Measurements from ENCODE around the gene LRRC2. TPM values are rescaled to one million over a fixed set of nuclear protein-coding genes. Genes with fewer than 3 reads are reported as not detected.
"Not testable (repeated sequence)": the region's sequence is repeated elsewhere in the genome, so short reads cannot be mapped to it uniquely, and the experiment has no call there.

Gene LRRC2
- total RNA-seq, 1 donor, result 7.9 TPM

- no peak overlapping the region for H3K4me3 ChIP-seq (ENCODE audit: low read depth, low read length)
- DNase-seq (ENCODE audit: low read depth), result no peak
- TF ChIP-seq CTCF (IDR thresholded peaks at IDR 0.05; ENCODE audit: insufficient read depth, low read length), result no peak
Measured at GRCh38 chr3:46593979-46594378, 27.9 kb upstream of the LRRC2 start.

GRCh38 chr3:46593274-46593862, 27.3 kb upstream of the LRRC2 start:
- TF ChIP-seq CTCF (IDR thresholded peaks at IDR 0.05; ENCODE audit: insufficient read depth, low read length), result no peak
- DNase-seq (ENCODE audit: low read depth), result no peak
- H3K4me3 ChIP-seq (ENCODE audit: low read depth, low read length), result no peak overlapping the region

GRCh38 chr3:46587268-46587667, 21.2 kb upstream of the LRRC2 start:
- not testable (repeated sequence) for H3K4me3 ChIP-seq (ENCODE audit: low read depth, low read length); DNase-seq (ENCODE audit: low read depth)

DNA sequence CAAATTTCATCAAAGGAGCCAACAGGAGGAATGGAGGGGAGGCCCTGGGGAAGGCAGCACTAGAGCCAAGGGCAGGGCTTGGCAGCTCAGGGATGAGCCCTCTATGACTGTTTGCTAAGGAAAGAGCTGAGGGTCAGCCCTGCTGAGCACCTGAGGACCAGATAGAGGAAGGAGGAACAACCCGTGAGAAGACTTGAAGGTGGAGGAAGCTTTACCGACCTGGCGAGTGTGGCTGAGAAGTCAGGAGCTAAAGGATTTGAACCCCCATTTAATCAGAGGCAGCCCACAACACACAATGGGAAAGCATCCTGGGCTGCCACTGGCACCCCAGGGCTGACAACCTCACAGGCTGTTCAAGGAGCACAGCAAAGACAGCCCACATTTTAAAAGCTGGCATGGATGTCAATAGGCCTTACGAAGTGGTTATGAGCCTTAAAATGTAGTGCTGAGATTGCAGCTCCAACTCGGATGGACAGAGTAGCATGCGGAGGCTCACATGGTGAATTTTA, 20.7 kb upstream of the LRRC2 start:
- H3K4me3 ChIP-seq (ENCODE audit: low read depth, low read length), result no peak overlapping the region
- TF ChIP-seq CTCF (IDR thresholded peaks at IDR 0.05; ENCODE audit: insufficient read depth, low read length), result no peak
- DNase-seq (ENCODE audit: low read depth), result no peak

DNA sequence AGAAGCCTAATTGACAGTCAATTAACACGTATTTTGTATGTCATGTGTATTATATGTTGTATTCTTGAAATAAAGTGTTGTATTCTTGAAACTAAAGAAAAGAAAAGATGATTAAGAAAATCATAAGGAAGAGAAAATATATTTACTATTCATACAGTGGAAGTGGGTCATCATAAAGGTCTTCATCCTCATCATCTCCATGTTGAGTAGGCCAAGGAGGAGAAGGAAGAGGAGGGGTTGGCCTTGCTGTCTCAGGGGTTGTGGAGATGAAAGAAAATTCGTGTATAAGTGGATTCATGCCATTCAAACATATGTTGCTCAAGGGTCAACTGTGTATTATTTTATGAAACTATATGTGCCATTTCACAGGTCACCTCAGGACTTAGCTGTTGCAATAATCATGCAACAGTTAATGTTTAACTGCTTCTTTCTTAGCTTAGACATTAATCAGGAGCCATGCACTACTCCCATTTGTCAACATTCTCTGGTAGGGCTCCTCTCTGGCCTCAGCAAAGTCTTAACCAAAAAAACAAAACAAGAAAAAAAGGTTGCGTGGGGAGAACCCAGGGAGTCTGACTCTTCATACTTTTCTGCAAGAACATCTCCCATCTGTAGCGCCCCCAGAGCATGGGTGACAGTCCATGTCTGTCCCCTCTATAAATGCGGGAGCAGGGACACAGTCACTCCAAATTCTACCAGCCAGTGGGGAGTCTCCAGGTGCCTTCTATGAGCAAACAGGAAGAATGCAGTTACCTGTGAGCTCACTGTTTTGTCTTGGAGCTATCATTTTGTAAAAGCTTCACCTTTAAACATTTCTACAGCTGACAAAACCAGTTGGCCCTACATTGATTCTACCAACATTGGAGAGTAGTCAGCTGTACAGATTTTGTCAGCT, 19.9 kb upstream of the LRRC2 start:
- DNase-seq (ENCODE audit: low read depth), result no peak
- TF ChIP-seq CTCF (IDR thresholded peaks at IDR 0.05; ENCODE audit: insufficient read depth, low read length), result no peak
- H3K4me3 ChIP-seq (ENCODE audit: low read depth, low read length), result no peak overlapping the region

DNA sequence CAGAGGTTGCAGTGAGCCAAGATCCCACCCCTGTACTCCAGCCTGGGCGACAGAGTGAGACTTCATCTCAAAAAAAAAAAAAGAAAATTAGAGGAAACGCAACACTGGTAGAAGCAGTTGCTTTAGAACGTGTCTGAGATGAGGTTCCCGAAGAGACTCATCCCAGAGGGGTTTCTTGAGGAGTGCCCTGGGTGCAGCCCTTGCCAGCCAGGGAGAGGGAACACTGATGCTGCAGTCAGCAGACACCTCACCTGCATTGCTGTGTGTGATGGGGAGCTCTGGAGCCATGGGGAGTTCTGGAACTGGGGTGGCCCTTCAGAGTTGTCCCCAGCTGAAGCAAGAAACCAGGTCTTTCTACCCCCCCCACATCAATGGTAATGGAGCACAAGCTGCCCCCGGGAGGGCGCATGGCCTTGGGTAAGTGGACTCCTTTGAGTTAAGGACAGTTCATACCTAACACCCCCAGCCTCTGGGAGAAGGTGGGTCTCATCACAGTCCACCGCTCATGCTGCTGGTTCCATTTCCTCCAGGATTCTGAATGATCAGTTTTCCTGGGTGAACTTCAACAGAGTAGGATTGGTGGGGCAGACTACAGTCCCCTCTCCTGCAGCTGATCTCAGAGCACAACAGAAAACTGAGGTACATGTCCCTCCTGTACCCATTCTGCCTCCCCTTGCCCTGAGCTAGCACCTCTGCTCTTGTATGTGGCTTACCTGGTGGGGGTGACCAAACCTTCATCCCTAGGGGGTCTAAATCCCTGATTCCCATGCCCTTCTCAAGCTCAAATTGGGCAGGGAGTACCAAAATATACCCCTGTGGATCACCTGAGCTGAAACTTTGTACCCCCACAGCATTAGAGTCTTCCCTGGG, 18.7 kb upstream of the LRRC2 start:
- DNase-seq (ENCODE audit: low read depth), result no peak
- TF ChIP-seq CTCF (IDR thresholded peaks at IDR 0.05; ENCODE audit: insufficient read depth, low read length), result no peak
- no peak overlapping the region for H3K4me3 ChIP-seq (ENCODE audit: low read depth, low read length)

Measured in fibroblast of the aortic adventitia (primary cell).